Measurements from ENCODE around the gene KIF14.
"Not testable (repeated sequence)": the region's sequence is repeated elsewhere in the genome, so short reads cannot be mapped to it uniquely, and the experiment has no call there.

KIF14 gene

GRCh38 chr1:200630515-200630899 is 10.0 kb upstream of the KIF14 start:
- not testable (repeated sequence) for FAIRE-seq

GRCh38 chr1:200629876-200630514 is 9.4 kb upstream of the KIF14 start:
- no peak for FAIRE-seq

GRCh38 chr1:200628223-200628881 is 7.8 kb upstream of the KIF14 start:
- FAIRE-seq: no peak

GRCh38 chr1:200627575-200628222 is 7.1 kb upstream of the KIF14 start:
- FAIRE-seq: no peak

GRCh38 chr1:200626853-200627534 is 6.4 kb upstream of the KIF14 start:
- FAIRE-seq: no peak

- no peak for FAIRE-seq
Observed at GRCh38 chr1:200625381-200625824, 4.9 kb upstream of the KIF14 start.

GRCh38 chr1:200624679-200625335 is 4.3 kb upstream of the KIF14 start:
- no peak for FAIRE-seq

GRCh38 chr1:200619894-200620272 is 668 bp downstream of the KIF14 start:
- FAIRE-seq: no peak

GRCh38 chr1:200610846-200611245 is 9.7 kb downstream of the KIF14 start:
- FAIRE-seq: no peak

GRCh38 chr1:200602632-200603031 is 17.9 kb downstream of the KIF14 start:
- FAIRE-seq: peak; percentile 34

- FAIRE-seq: no peak
Observed at GRCh38 chr1:200590001-200590400, 30.6 kb downstream of the KIF14 start.

GRCh38 chr1:200588698-200589097 is 31.9 kb downstream of the KIF14 start:
- no peak for FAIRE-seq

- FAIRE-seq: no peak
Observed at GRCh38 chr1:200564319-200564718, 56.2 kb downstream of the KIF14 start.

- no peak for FAIRE-seq
Observed at GRCh38 chr1:200561856-200562214, 58.7 kb downstream of the KIF14 start.

- peak; percentile 93 for FAIRE-seq
Observed at GRCh38 chr1:200558866-200559459, 61.6 kb downstream of the KIF14 start.

GRCh38 chr1:200556002-200556401 is 64.5 kb downstream of the KIF14 start:
- no peak for FAIRE-seq

GRCh38 chr1:200552737-200553136 is 67.8 kb downstream of the KIF14 start:
- FAIRE-seq: not testable (repeated sequence)

- no peak for FAIRE-seq
Observed at GRCh38 chr1:200550367-200550766, 70.2 kb downstream of the KIF14 start.

- no peak for FAIRE-seq
Observed at GRCh38 chr1:200547386-200547785, 73.2 kb downstream of the KIF14 start.

GRCh38 chr1:200546577-200546976 is 74.0 kb downstream of the KIF14 start:
- FAIRE-seq: no peak

GRCh38 chr1:200542162-200542561 is 78.4 kb downstream of the KIF14 start:
- FAIRE-seq: no peak

GRCh38 chr1:200540281-200540680 is 80.3 kb downstream of the KIF14 start:
- FAIRE-seq: no peak

GRCh38 chr1:200538179-200538578 is 82.4 kb downstream of the KIF14 start:
- no peak for FAIRE-seq
